Kasumi-1 (cell line): ENCODE data around the gene NR6A1.

Experiments used
- DNase-seq, 2 experiments: peaks; one replicate each; lab custom pipeline; 2025; lab: John Stamatoyannopoulos, UW

NR6A1 gene

DNA sequence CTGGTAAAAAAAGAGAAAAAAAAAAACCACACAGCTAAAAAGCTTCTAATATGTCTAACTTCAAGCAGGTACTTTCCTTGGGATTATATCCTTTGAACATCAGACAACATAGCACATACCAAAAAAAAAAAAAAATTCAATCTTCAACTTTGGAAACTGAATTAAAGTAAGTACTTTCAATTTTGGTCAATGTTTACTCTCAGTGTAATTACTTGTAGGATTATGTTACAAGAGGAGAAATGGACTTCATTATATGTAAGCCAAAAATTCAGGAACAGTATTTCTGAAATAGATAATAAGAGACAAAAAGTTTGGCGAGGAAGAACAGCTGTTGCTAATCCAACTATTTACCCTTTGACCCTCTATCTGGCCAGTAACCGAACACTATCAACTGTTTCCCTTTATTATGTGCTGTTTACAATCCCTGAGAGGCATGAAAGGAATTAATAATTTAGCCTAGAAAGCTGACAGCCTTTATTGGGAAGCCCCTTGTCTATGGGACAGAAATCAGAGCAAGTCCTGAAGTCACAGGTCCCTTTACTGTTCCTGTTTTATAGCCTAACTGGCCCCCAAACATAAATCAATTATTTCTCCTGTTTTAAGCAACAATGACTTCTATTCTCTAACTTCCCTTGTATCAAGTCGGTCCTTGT is 46.6 kb downstream of the NR6A1 start:
- no peak for DNase-seq

DNA sequence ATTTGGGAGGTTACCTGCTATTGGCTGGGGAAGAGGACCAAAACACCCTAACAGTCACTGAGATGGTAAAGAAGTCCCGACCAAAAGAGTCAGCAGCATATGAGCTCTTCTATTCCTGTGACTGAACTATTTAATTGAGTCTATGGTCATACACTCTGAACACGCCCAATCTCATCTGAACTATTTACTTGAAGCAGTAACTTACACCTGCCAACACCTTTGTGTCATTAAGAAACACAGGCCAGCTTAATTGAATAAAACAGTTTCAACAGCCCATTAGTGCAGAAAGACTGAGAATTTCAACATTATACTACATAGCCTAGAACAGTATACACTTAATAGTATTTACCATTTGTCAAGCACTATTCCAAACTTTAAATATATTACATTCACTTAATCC is 47.8 kb downstream of the NR6A1 start:
- no peak for DNase-seq

DNA sequence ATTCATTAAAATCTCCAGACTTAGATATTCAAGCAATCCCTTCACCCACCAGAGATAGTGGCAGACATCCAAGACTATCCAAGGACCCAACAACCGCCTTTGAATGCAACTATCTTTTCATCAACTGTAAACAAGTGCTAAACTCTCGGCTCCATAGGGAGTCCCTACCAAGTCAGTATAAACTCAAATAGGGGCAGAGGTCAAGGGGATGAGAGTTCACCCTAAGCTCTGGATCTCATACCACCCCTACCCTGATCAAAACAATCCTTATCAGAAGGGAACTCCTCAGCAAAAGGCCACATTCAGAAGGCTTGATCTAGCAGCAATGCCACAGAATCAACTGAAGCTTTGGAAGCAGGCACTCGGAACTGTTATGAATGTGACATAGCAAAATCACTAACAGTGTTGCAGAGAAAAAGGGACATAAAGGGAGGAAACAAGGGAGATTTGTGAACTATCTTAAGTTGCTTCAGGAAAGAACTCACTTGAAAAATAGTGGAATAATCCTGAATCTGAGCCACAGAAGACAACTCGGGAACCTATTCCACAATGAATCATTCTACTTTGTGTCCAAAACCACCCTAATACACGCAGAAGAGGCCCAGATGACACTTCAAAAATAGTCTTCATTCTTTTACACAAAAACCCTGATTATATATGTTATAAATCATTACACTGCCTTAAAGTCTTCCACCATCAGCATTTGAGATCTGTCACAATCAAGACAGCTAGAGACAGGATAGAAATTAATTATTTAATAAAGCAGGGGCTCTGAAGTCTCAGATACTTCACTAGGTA is 49.8 kb downstream of the NR6A1 start:
- DNase-seq: no peak

DNA sequence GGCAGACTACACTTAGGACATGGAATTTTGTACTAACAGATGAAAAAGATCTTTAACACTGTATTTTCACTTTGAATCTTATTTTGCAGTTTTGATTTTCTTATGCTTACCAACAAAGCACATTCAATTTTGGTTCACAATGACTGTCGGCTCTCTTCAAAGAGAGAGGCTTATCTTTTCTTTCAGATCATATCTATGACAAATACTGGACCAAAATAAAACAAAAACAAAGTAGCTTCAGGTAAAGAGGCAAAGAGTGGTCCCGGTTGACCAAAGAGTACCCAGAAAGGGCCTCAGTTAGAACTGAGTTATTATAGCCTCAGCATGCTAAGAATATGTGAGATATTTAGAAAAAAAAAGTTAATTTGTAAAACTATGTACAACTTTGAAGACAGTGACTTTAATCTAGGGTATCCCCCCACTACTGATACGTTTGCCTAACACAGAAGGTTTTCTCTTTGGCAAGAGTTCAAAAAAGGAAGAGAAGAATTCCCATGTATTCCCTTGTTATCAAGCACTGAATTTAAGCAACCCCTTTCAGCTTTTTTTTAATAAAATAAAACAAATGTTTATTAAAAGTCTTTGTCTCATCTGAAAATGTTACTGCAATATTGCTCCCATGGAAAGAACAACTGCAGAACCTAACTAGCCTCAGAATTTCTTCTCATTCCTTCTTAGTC is 50.5 kb downstream of the NR6A1 start:
- no peak for DNase-seq

DNA sequence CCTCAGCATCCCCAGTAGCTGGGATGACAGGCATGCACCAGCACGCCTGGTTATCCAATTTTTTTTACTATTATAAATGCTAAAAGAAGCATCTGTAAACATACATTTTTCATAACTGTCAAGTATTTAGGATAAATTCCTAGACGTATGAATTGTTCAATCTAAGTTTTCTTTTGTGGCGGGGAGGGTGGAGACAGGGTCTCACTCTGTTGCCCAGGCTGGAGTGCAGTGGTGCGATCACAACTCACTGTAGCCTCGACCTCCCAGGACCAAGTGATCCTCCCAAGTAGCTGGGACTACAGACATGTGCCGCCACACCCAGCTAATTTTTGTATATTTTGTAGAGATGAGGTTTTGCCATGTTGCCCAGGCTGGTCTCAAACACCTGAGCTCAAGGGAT is 52.2 kb downstream of the NR6A1 start:
- DNase-seq: no peak

DNA sequence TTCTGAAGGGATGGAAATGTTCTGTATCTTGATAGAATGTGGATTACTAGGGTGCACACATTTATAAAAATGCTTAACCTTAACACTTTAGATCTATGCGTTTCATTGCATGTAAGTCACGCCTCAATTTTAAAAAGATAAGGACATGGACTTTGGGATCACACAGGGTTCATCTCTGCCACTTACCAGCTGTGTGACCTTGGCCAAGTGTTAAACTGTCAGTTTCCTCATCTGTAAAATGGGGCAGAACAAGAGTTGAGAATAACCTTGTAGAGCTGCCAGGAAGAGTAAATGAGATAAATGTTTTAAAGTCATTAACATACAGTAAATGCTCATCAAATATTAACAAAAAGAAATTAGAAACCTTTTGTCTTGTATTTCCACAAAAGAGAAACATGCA is 53.5 kb downstream of the NR6A1 start:
- no peak for DNase-seq

DNA sequence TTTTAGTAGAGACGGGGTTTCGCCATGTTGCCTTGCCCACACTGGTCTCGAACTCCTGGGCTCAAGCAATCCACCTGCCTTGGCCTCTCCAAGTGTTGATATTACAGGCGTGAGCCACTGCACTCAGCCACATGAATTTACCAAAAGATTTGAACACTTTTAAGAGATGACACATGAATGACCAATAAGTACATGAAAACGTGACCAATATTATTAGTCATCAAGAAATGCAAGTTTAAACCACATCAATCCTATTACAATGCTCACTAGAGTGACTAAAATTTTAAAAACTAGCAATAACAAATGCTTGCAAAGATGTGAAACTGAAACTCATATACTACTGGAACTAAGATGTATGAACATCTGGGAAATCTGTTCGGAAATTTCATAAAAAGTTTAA is 54.3 kb downstream of the NR6A1 start:
- no peak for DNase-seq

DNA sequence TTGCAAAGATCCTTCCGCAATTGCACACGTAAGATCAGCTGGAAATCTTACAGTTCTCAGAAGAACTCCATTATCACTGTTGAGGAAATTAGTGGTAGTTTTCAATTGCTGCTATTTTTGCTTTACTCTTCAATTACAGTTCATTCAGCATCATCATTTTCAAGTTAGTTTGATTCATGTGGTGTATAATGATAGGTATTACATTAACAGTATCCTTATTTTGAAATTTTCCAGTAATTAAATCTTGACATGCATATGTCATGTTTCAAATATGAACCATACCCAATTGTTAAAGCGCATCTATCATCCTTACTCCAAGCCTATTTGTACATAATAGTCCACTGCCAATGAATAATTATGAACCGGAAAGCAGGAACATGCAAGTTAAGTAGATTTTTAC is 60.3 kb downstream of the NR6A1 start:
- DNase-seq: no peak

DNA sequence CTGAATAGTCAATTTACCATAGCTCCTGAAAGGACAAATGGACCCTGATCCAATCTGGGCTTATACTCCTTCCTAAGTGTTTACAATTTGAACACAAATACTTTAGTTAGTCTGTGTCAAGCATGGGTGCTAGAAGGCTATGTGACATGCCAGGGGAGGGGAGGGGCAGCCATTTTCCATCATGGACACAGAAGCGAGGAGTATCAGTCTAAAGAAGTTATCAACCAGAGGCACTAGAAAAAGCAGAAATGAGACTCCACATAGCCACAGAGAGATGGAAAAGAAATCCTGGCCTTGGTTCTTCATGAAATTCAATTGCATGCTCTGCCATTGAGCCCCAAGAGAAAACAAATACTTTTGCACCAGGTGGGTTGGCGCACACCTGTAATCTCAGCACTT is 61.8 kb downstream of the NR6A1 start:
- no peak for DNase-seq

DNA sequence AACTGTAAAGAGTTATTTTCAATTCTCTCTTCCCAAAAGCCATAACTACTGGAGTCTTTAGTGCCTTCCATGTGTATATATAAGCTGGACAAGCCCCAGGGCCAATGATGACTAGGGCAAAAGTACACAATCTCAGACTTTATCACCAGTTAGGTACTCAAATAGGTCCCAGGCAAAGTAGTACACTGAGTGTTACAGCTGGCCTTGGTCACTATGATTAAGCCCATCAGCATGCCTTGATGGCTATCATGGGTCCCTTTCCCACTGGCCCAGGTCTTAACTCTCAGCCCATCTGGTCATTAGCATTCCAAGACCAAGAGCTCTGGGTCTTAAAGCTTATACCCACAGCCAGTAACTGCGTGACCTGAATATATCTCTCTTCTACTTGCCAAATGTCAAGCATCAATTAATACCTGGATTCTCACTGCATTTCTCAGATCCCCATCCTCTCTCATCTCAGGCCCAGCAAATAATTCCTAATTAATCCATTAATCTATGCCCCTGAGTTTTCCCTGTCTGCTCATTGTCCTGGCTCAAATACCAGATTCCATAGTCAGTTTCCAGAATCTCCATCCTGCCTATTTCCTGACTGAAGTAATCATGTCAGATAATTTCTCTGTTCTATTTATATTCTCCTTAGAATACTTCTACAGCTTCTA is 62.3 kb downstream of the NR6A1 start:
- DNase-seq: no peak

DNA sequence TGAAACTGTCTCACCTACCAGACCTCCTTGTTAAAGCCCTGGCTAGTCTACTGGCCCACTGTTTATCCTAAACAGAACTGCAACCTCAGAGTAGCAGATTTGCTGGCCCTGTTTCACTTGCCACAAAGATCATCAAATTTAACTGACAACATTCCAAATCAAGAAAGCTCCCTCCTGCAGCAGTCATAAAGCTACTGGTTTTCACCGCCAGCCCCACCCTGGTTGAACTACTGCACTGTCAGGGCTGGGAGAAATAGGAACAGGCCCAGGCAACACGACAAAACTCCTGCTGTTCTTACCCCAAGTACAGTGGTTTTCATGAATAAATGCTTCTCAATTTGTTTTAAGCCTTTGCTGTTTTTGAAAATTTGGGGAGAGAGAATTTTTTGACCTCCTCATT is 63.0 kb downstream of the NR6A1 start:
- DNase-seq: no peak

DNA sequence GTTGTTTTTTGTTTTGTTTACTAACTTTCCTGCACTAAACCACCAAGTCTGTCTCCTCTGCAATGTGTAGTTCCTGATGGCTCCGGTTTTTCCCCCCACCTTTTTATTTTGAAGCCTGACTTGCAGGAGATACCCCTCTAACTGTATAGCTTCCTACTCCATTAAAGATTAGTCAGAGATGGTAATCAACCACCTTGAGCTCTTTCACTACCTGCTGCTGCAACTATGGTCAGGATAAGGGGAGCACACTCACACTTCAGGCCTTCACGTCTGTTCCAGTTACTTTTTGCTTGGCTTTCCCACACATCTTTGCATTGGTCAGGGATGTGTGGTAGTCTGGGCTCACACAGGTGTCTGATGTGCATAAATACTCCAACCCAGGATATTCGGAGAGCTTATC is 63.4 kb downstream of the NR6A1 start:
- DNase-seq: no peak

DNA sequence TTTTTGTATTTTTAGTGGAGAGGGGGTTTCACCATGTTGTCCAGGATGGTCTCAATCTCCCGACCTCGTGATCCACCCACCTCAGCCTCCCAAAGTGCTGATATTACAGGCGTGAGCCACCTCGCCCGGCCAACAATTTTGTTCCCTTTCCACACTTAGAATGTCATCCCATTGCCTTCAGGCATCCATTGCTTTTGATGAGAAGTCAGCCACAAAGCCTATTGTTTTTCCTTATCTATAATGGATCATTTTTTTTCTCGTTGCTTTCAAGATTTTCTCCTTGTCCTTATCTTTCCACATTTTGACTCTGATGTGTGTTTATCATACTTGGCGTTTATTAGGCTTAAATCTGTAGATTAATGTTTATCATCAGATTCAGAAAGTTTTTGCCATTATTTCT is 64.4 kb downstream of the NR6A1 start:
- no peak for DNase-seq

DNA sequence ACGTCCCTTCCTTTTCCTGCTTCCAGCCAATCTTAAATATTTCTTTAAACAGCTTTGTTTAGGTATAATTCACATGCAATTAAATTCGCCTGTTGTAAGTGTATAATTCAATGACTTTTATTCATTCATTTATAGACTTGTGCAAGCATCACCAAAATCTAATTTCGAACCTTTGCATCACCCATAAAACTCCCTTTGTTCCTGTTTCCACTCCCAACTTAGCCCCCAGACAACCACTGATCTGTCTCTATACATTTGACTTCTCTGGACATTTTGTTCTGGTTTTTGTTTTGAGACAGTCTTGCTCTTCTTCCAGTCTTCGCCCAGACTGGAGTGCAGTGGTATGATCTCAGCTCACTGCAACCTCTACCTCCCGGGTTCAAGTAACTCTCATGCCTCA is 71.5 kb downstream of the NR6A1 start:
- DNase-seq: no peak

DNA sequence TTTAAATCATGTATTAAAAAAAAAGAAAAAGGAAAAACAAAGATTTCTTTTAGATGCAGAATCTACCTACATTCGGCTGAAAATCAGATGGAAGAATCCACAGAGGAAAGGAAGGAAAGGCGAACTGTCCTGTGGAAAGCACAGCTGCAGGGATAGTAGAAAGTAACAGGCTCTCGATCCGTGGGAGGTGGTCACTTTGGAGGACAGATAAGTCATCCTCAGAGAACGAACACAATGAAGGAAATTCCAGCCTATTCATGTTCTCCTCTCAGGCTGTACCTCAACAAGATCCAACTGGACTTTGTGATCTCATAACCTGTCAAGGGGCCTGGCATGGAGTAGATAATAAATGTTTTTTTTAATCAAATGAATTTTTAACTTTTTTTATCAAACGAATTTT is 72.8 kb downstream of the NR6A1 start:
- DNase-seq: no peak

DNA sequence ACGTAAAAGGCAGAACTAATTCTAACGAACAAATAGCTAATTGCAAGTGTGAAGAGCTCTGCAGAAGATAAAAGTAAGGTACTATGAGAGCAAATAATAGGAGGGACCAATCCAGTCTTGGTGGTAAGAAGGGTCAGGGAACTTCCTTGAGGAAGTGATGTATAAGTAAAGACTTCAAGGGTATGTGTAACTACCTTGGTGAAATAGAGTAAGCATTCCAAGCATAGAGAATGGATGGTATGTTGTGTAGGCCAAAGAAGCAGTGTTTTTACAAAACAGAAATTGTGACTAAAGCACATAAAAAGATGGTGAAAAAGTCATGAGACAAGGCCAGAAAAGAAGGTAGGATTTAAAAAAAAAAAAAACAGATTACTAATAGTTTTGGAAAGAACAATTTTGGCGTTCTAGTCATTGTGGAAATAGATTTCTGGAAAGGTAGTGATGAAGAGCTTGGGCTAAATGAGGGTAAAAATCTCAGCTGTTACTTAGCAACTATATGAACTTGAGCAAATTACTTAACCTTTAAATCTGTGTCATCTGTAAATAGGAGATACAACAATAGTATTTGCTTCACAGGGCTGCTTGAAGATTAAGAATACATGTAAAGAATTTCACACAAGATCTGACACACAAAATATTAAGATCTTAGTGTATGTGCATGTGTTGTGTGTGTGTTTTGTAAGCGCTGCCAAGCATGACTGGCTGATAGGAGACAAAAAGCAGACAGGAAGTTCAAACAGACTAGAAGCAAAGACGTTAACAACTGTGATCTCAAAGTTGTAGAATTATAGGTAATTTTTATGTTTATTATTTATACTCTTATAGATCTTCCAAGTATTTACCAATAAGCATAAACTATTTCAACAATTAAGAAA is 73.5 kb downstream of the NR6A1 start:
- DNase-seq: no peak

DNA sequence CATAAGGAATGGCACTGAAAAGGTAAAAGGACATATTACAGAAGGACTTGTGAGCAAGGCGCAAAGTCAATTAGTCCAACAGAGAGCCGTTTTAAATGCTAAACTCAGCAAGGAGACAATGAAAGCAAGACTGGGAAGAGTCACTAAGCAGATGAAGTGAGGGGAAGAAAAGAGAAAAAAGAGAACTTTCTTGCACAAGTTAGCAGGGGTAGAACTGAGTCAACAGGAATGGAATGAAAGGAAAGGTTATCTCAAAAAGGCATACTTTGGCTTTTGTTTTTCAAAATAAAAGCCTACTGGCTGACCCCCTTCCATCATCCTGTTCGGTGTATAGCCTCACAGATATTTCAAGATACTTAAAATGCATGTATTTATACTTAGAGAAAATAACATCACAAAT is 75.0 kb downstream of the NR6A1 start:
- DNase-seq: no peak

DNA sequence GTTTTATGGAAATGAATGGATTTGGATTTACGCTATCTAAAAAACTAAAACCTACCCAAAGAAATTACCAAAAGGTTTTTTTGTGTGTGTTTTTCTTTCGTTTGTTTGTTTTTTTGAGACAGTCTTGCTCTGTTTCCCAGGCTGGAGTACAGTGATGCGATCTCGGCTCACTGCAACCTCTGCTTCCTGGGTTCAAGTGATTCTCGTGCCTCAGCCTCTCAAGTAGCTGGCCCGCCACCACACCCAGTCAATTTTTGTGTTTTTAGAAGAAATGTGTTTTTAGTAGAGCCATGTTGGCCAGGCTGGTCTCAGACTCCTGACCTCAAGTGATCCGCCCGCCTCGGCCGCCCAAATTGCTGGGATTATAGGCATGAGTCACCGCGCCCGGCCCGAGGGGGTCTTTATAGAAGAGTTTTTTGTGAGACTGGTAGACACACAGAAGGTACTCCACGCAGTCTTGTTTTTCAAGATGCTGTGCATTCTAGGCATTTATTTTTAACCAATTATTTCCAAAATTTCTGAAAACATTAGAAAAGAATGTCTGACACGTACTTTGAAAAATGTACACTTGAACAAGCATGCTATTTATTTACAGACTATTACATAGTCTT is 75.7 kb downstream of the NR6A1 start:
- no peak for DNase-seq

DNA sequence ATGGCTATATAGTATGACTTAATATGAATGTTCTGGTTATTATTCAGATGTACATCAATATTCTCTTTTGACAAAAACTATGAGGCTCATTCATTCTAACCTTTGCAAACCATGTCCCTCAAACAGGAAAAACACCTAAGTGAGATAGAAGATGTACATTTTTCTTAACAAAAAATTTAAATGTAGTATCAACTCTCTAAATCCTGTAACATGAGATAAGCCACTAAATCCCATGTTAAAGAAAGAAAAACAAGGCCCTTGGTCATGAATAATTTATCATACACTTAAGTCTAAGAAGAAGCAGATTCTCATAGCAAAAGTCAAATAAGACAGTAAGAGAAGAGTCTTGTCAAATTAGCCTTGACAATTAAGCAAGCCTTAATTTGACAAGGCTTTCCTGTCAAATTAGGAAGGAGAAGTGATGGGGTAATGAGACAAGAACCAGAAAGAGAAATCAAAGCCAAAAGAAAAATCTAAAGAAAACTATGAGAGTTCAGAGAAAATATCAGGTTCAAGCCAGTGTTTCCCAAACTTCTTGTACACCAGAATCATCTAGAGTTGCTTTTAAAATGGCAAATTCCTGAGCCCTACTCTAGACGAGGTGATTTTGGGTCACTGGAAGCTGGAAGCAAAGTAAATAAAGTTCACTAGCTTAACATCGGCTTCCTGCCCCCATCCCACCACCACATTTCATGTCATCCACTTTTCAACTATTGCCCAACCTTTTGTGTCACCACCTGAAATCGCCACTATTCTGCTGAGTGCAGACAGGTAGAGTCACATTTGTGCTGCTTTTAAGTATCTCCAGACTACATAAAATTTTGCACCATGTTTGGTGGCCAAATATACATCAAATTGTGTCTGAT is 76.5 kb downstream of the NR6A1 start:
- DNase-seq: no peak

DNA sequence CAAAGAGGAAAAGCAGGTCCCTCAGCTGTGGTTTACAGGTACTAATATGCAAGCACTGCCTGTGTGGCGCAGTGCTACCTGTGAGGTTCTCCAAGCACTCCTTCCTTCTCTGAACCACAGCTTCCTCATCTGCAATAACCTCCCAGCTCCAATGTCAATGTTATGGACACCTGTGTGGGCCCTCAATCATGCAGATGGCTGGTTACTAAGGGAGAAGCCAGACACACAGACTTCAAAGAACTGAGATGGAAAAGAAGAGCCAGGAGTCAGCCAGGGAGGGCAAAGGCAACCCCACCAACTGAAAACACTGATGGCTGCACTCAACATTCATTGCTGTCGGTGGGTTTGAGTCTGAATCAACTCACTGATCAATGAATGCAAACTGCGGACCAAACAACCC is 77.7 kb downstream of the NR6A1 start:
- DNase-seq: no peak
